ENCODE measurements around the gene RPL22.
A peak's percentile ranks its signal among the peaks of the same experiment; 100 is the strongest.

Gene RPL22

DNA sequence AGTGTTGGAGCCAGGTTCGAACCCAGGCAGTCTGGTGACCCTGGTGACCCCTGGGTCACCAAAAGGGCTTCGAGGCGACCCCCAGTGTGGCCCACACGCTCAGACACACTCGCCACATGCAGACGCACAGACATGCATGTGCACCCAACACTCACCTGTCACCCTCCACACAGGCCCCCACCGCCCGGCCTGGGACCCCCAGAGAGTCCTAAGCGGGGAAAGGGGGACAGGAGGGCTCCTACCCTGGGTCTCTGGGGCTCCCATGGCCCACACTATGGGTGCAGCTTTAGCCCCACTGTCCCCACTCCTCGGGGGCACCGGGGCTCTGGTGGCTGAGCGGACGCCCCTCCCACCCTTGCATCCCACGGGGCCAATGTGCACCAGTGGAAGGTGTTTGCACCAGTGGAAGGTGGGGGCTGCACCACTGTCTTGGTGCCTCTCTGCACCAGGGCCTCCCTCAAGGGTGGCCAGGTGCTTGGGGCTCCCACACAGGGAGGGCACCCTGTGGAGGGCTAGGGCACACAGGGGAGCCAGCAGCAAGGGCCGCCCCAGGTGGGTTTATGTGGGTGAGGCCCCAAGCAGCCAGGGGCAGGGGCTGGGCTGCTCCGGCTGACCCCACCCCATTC, 29.2 kb downstream of the RPL22 start:
- Histone ChIP-seq H3K4me3 (ENCODE audit: low read length) (peak overlapping the region; percentile 62), H3K4me1 (ENCODE audit: low read length) (peaks cover 13% of the 10 kb centered on the region), H4K20me1 (ENCODE audit: insufficient read depth, low read length) (no peaks in the 10 kb centered on the region), H3K36me3 (replicated peaks; ENCODE audit: low read depth, low read length) (no peaks in the 10 kb centered on the region), H3K27me3 (ENCODE audit: low read depth, low read length) (no peaks in the 10 kb centered on the region), H3K27ac (ENCODE audit: low read length) (no peak overlapping the region), H3K9me3 (ENCODE audit: insufficient read depth, low read length) (no peaks in the 10 kb centered on the region), H3K4me2 (ENCODE audit: low read length) (peak overlapping the region; percentile 68), H3K79me2 (ENCODE audit: low read length) (no peaks in the 10 kb centered on the region), H2AFZ (ENCODE audit: low read depth, low read length) (no peak overlapping the region; the same call in 1 of the 2 replicates), H3K9ac (ENCODE audit: low read length) (peak overlapping the region; percentile 41; the same call in 1 of the 2 replicates)
- no peak for TF ChIP-seq EZH2phosphoT487 (IDR thresholded peaks at IDR 0.05; ENCODE audit: low read depth)
- TF ChIP-seq, protein P1, sequence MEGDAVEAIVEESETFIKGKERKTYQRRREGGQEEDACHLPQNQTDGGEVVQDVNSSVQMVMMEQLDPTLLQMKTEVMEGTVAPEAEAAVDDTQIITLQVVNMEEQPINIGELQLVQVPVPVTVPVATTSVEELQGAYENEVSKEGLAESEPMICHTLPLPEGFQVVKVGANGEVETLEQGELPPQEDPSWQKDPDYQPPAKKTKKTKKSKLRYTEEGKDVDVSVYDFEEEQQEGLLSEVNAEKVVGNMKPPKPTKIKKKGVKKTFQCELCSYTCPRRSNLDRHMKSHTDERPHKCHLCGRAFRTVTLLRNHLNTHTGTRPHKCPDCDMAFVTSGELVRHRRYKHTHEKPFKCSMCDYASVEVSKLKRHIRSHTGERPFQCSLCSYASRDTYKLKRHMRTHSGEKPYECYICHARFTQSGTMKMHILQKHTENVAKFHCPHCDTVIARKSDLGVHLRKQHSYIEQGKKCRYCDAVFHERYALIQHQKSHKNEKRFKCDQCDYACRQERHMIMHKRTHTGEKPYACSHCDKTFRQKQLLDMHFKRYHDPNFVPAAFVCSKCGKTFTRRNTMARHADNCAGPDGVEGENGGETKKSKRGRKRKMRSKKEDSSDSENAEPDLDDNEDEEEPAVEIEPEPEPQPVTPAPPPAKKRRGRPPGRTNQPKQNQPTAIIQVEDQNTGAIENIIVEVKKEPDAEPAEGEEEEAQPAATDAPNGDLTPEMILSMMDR (IDR thresholded peaks at IDR 0.05; ENCODE audit: low read depth, low read length) = no peak

DNA sequence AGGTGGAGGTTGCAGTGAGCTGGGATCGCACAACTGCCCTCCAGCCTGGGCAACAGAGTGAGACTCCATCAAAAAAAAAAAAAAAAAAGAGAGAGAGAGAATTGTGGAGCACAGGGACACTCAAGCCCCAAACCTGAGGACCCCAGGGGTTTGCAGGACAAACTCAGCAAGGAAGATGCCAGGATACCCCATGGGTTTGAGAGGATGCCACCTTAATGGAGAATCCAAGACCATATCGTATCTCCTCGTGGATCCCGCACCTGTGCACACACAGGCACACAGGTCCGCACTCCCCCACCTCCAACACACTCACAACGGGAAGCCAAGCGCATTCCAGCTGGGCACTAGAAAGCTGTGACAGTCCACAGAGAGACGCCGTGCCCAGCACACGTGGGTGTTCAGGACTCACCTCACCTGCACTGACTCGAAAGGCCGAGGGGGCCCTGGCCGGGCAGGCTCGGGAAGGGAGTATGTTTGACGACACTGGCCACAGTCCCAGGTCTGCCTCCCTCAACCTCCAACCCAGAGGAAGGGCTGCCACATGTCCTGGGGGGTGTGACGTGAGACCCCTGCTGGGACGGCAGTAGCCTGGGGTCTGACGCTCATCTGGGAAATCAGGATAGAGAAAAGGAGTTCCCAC, 30.3 kb downstream of the RPL22 start:
- no peaks in the 10 kb centered on the region for H3K79me2 ChIP-seq (ENCODE audit: low read length)
- H3K9ac ChIP-seq (ENCODE audit: low read length) = no peak overlapping the region
- no peak overlapping the region for H3K4me3 ChIP-seq (ENCODE audit: low read length)
- no peaks in the 10 kb centered on the region for H3K9me3 ChIP-seq (ENCODE audit: insufficient read depth, low read length)
- no peaks in the 10 kb centered on the region for H4K20me1 ChIP-seq (ENCODE audit: insufficient read depth, low read length)
- TF ChIP-seq, protein P1 (IDR thresholded peaks at IDR 0.05; ENCODE audit: low read depth, low read length) = no peak
- no peak for TF ChIP-seq EZH2phosphoT487 (IDR thresholded peaks at IDR 0.05; ENCODE audit: low read depth)
- no peak overlapping the region for H3K4me2 ChIP-seq (ENCODE audit: low read length)
- no peak overlapping the region for H2AFZ ChIP-seq (ENCODE audit: low read depth, low read length)
- no peaks in the 10 kb centered on the region for H3K36me3 ChIP-seq (replicated peaks; ENCODE audit: low read depth, low read length)
- no peak overlapping the region for H3K27ac ChIP-seq (ENCODE audit: low read length)
- no peaks in the 10 kb centered on the region for H3K27me3 ChIP-seq (ENCODE audit: low read depth, low read length)
- H3K4me1 ChIP-seq (ENCODE audit: low read length) = peaks cover 13% of the 10 kb centered on the region

DNA sequence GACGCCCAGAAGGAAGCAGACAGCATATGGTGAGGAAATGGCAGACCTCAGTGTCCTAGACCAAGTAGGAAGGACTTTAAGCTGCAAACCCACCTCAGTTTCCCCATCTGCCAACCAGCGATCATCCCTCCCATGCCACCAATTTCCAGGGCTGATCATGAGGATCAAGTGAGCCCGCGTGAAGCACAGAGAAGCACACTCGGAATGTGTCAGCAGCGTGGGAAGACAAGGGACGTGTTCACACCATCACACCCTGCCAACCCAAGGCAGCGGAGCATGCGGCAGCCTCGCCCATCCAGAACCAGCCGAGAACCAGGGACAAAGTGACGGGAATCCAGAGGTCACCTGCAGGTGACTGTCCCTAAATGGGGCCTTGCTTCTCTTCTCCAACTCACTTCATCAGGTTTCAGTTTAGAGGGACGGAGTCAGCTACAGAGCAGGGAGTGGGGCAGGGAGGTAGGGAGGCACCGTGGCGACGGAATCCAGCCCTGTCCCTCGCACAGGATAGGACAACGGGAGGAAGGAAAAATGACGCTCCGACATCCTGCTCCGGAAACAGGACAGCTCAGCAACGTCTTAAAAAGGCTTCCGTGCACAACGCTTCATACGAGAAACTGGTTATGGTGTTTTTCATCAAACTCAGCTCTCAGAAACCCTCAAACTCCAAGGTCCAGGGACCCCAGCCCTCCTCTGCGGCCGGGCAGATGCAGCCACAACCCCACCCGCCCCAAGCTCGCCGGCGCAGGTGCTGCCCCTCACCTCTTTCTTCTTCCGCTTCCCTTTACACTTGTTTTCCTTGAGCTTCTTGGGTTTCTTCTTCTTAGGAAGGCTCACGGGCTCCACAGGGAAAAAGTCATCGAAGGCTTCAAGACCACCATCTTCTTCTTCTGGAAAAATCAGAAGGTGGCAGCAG, 31.7 kb downstream of the RPL22 start:
- no peaks in the 10 kb centered on the region for H4K20me1 ChIP-seq (ENCODE audit: insufficient read depth, low read length)
- H3K27ac ChIP-seq (ENCODE audit: low read length) = no peak overlapping the region
- H2AFZ ChIP-seq (ENCODE audit: low read depth, low read length) = no peak overlapping the region
- no peak overlapping the region for H3K9ac ChIP-seq (ENCODE audit: low read length)
- H3K36me3 ChIP-seq (replicated peaks; ENCODE audit: low read depth, low read length) = no peaks in the 10 kb centered on the region
- H3K79me2 ChIP-seq (ENCODE audit: low read length) = no peaks in the 10 kb centered on the region
- no peak overlapping the region for H3K4me2 ChIP-seq (ENCODE audit: low read length)
- TF ChIP-seq, protein P1 (IDR thresholded peaks at IDR 0.05; ENCODE audit: low read depth, low read length) = no peak
- TF ChIP-seq EZH2phosphoT487 (IDR thresholded peaks at IDR 0.05; ENCODE audit: low read depth) = no peak
- no peak overlapping the region for H3K4me3 ChIP-seq (ENCODE audit: low read length)
- H3K27me3 ChIP-seq (ENCODE audit: low read depth, low read length) = no peaks in the 10 kb centered on the region
- H3K4me1 ChIP-seq (ENCODE audit: low read length) = peaks cover 13% of the 10 kb centered on the region
- H3K9me3 ChIP-seq (ENCODE audit: insufficient read depth, low read length) = no peaks in the 10 kb centered on the region

Data from OCI-LY3 (cell line).